ENCODE measurements around the gene TADA1.
"Not testable (repeated sequence)": the region's sequence is repeated elsewhere in the genome, so short reads cannot be mapped to it uniquely, and the experiment has no call there.

TADA1 gene

DNA sequence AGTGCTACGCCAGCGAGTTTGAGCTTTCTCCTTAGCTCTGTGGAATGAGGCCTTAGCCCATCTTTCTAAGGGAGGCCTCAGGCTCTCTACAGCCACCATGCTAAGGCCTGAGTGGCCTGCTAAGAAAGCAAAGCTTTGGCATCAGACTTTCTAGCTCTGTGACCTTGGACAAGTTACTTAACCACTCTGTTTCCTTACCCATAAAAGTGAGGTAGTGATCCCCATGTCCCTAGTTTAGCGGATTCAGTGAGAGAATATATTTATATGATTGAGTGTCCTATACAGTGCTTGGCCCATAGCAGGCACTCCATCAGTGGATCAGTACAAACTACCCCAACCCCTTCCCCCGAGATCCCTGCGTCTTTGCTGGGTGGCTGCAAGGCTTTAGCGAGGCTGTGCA, 32.7 kb downstream of the TADA1 start:
- DNase-seq = no peak

DNA sequence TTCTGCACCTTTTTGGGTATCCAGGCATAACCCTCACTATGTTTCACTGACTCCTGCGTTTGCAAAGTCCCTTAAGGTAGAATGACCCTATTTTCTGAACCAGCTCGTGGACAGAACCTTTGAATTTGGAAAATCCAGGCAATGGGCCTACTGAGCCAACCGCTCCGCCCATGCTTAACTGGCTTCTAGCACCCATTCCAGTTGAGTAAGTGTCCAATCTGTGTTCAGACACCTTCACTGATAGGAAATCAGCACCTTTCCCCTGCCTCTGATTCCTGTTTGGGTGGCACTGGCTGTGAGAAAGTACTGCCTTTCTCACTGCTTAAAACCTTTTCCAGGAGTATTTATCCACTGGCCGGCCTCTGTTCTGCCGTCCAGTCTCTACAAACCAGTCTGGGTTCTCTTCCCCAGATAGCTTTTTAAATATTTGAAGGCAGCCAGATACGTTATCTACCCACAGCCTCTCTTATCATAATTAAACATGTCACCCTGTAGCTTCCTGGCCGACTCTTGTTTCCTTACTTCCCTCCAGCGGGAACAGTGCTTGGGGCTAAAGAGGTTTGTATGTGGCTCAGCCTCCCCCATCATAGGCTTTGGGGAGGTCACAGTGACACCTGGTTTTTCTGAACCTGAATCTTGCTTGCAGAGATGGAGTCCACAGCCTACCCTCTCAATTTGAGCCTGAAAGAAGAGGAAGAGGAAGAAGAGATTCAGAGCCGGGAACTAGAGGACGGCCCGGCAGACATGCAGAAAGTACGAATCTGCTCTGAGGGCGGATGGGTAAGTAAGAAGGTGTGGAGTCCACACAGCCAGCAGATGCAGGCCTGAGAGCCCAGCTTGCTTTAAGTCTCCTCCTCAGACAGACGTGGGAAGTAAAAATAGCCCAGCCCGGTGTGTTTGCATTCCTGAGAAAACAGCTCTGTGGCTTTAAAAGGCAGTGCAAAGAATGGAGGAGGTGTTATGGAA, 35.5 kb downstream of the TADA1 start:
- DNase-seq = no peak

- peak; percentile 36 for DNase-seq
Measured at GRCh38 chr1:166839600-166840308, 36.3 kb downstream of the TADA1 start.

- peak; percentile 87 for DNase-seq
Measured at GRCh38 chr1:166838766-166839599, 37.1 kb downstream of the TADA1 start, which contains the start of gene POGK. Gene POGK (plus strand): TSS chr1:166839475. CDS start chr1:166840957, 1,482 bp downstream.

DNA sequence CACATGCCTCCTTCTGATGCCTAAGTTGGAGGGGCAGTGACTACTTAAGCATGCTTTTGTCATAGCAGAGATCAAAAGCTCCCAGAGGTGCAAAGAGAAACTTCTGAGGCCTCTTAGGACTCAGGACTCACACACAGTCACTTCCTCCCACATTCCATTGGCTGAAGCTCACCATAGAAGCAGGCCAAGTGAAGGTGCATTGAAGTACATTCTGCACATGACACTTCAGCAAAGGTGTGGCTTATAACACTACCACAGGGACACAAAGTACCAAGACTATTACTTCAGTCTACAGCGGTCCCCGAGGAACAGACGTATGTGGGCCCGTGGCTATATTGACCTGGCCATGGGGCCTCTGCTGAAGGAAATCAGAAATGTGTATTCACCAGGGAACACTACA, 39.3 kb downstream of the TADA1 start:
- no peak for DNase-seq

DNA sequence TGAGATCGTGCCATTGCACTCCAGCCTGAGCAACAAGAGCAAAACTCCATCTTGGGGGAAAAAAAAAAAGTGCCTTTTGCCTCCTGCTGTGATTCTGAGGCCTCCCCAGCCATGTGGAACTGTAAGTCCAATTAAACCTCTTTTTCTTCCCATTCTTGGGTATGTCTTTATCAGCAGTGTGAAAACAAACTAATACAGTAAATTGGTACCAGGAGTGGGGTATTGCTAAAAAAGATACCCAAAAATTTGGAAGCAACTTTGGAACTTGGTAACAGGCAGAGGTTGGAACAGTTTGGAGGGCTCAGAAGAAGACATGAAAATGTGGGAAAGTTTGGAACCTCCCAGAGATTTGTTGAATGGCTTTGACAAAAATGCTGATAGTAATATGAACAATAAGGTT, 46.3 kb downstream of the TADA1 start:
- not testable (repeated sequence) for DNase-seq

DNA sequence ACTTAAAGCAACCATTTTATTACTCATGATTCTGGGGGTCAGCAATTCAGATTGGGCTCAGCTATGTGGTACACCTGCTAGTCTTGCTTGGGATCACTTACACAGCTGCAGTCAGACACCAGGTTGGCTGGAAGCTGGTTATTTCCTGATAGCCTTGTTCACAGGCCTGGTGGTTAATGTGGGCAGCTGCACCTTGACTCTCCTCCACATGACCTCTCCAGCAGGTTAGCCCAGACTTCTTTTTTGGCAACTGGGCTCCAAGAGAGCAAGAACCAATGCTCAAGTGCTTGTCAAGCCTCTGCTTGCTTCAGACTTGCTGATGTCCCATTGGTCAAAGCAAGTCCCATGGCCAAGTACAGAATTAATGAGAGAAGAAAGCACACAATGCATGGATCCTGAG, 48.6 kb downstream of the TADA1 start:
- no peak for DNase-seq

- no peak for DNase-seq
Measured at GRCh38 chr1:166822385-166822784, 53.7 kb downstream of the TADA1 start.

GRCh38 chr1:166819974-166820373, 56.1 kb downstream of the TADA1 start:
- no peak for DNase-seq

DNA sequence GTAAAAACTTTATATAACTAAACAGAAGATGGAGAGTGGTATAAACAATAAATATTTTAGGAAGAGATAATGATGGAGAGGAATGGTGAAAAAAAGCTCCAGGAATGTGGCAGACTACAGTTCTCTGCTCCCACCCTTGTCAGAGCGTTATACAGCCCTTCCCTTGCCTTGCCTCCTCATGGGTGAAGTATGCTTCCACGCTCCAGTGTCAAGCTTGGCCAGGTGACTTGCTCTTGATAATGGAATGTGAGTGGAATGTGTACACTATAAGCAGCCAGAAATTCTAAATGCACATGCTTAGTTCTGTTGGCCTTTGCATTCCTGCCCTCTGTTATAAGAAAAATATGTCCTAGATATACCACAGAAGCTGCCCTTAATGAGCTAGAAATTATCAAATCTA, 61.5 kb downstream of the TADA1 start:
- no peak for DNase-seq

GRCh38 chr1:166813508-166814223, 62.4 kb downstream of the TADA1 start:
- DNase-seq = no peak

GRCh38 chr1:166811691-166812090, 64.4 kb downstream of the TADA1 start:
- no peak for DNase-seq

DNA sequence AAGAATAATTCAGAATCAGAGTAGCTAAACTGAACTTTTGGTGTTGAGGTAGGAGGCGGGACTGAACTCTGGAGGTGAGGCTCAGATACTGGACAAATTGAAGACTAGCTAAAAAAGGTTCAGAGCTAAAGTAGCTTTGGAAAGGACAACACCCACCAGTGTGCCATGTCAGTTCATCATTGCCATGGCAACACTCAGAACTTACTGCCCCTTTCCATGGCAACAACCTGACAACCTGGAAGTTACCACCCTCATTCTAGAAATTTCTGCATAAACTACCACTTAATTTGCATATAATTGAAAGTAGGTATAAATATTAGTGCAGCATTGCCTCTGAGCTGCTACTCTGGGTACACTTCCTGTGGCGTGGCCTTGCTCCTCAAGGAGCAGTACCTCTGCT, 67.1 kb downstream of the TADA1 start:
- no peak for DNase-seq

Data from NCI-H2171 (cell line).